Measurements from ENCODE around the gene R3HDM4. TPM values are rescaled to one million over a fixed set of nuclear protein-coding genes. Genes with fewer than 3 reads are reported as not detected.

R3HDM4 gene
- total and polyA plus RNA-seq, 9 of the 15 experiments (the other 6 are each of a cell fraction or from before 2014, with no cell fraction given): 3.2 to 154 (median 59.0) TPM

DNA sequence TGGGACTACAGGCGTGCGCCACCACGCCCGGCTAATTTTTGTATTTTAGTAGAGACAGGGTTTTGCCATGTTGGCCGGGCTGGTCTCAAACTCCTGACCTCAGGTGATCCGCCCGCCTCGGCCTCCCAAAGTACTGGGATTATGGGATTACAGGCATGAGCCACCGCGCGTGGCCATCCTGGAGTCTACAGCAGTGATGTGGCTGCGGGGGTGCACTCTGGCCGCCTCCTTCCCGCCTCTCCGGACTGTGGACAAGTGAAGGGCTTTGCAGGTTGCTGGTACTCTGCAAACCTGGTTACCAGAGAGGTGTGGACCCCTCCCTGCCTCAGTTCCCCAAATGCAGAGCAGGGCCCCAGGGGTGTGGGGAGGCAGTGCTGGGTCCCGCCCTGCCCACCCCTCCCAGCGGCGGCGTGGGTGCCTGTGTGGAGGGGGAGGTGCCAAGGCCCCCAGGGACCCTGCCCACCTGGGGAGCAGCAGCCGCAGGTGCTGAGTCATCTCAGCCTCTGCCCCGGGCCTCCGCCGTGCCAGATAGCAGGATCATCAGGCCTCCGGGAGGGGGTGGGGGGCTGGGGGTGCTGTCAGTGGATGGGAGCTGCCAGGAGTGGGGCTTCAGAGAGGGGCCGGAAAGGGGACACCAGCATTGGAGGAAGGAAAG lies 36.0 kb upstream of the R3HDM4 start:
- no peak overlapping the region for H3K27ac ChIP-seq (ENCODE audit: extremely low read depth, low read depth, low read length)
- BruUV-seq (replicated peaks): no TSS peak
- WGBS (ENCODE audit: insufficient coverage, low coverage, missing lambda C conversion rate): 68% methylated on average over 24 of the region's 25 CpGs
- no peaks in the 10 kb centered on the region for H3K27me3 ChIP-seq (ENCODE audit: control insufficient read depth in 2 of 2, insufficient read depth in 2 of 2, low read length in 2 of 2)
- CTCF ChIA-PET (ENCODE audit: low intra/inter-chr PET ratio): no interaction called here
- H3K9me3 ChIP-seq (replicated peaks; ENCODE audit: control insufficient read depth, insufficient read depth, low read depth, low read length): no peaks in the 10 kb centered on the region
- peaks cover 32 to 83% of the 10 kb centered on the region in 2 experiments for H3K4me1 ChIP-seq (replicated peaks in 1 of 2; ENCODE audit: control insufficient read depth in 2 of 2, insufficient read depth in 2 of 2, low read length in 2 of 2)
- H3K9ac ChIP-seq (ENCODE audit: insufficient read depth in 1 of 2, low read depth in 2 of 2, low read length in 2 of 2): no peak overlapping the region
- no peak overlapping the region for H2AFZ ChIP-seq (ENCODE audit: low read depth, low read length)
- in situ Hi-C loops (cut with MboI) (no loop called here), intact Hi-C loops (cut with micrococcal nuclease) (no loop called here)
- H3K4me2 ChIP-seq (ENCODE audit: insufficient read depth, low read length): no peak overlapping the region
- FAIRE-seq (no peak), ATAC-seq (no peak), DNase-seq (ENCODE audit: extremely low read depth in 1 of 4, low spot score in 3 of 4) (peak in 3 of 4 experiments; percentile 45 to 62 (median 53))
- no peak overlapping the region for H3K4me3 ChIP-seq
- H3K36me3 ChIP-seq (ENCODE audit: control insufficient read depth, insufficient read depth, low read length): peaks cover 29% of the 10 kb centered on the region; the same call in 1 of the 3 replicates
- peaks cover 83% of the 10 kb centered on the region for H3K79me2 ChIP-seq (ENCODE audit: control insufficient read depth, insufficient read depth, low read length)
- POLR2A ChIA-PET: interaction anchor here (0.6 to 1.6 kb wide), 2 partner anchors 13 to 16 kb away, joined by 5 read pairs; no protein-coding TSS in a partner anchor
- peaks cover 18% of the 10 kb centered on the region for H4K20me1 ChIP-seq (replicated peaks; ENCODE audit: control insufficient read depth, insufficient read depth, low read length)
- H3K9me1 ChIP-seq (ENCODE audit: control insufficient read depth, insufficient read depth, low read length): peaks cover 1% of the 10 kb centered on the region
- TF ChIP-seq ZNF316 (IDR thresholded peaks at IDR 0.05) (peak; percentile 41; the same call in 1 of the 2 replicates), PRMT5 (CRISPR knock-in tag; IDR thresholded peaks at IDR 0.05) (no peak), SIRT6 (IDR thresholded peaks at IDR 0.05; ENCODE audit: low read depth, low read length) (no peak), MAFG (tag; conservative IDR thresholded peaks at IDR 0.05) (peak; percentile 46; the same call in 1 of the 2 replicates), MAZ (CRISPR knock-in tag; conservative IDR thresholded peaks at IDR 0.05 in 1 of 2, IDR thresholded peaks at IDR 0.05 in 1 of 2) (no peak), NRF1 (conservative IDR thresholded peaks at IDR 0.05 in 1 of 2, IDR thresholded peaks at IDR 0.05 in 1 of 2) (no peak), ZBTB7A (IDR thresholded peaks at IDR 0.05; ENCODE audit: borderline replicate concordance, control insufficient read depth, low read depth, low read length) (peak; percentile 67; the same call in 1 of the 2 replicates), ARHGAP35 (IDR thresholded peaks at IDR 0.05; ENCODE audit: partially characterized antibody) (no peak), DDX20 (tag; IDR thresholded peaks at IDR 0.05; ENCODE audit: low read depth) (no peak), ILK (tag; IDR thresholded peaks at IDR 0.05; ENCODE audit: borderline replicate concordance, low read depth) (no peak), ZNF140 (CRISPR knock-in tag; IDR thresholded peaks at IDR 0.05) (no peak), NFATC3 (IDR thresholded peaks at IDR 0.05) (no peak)
- TF ChIP-seq, protein P1, sequence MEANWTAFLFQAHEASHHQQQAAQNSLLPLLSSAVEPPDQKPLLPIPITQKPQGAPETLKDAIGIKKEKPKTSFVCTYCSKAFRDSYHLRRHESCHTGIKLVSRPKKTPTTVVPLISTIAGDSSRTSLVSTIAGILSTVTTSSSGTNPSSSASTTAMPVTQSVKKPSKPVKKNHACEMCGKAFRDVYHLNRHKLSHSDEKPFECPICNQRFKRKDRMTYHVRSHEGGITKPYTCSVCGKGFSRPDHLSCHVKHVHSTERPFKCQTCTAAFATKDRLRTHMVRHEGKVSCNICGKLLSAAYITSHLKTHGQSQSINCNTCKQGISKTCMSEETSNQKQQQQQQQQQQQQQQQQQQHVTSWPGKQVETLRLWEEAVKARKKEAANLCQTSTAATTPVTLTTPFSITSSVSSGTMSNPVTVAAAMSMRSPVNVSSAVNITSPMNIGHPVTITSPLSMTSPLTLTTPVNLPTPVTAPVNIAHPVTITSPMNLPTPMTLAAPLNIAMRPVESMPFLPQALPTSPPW (CRISPR knock-in tag; IDR thresholded peaks at IDR 0.05): peak; percentile 33; the same call in 1 of the 2 replicates
- TF ChIP-seq, protein P2, sequence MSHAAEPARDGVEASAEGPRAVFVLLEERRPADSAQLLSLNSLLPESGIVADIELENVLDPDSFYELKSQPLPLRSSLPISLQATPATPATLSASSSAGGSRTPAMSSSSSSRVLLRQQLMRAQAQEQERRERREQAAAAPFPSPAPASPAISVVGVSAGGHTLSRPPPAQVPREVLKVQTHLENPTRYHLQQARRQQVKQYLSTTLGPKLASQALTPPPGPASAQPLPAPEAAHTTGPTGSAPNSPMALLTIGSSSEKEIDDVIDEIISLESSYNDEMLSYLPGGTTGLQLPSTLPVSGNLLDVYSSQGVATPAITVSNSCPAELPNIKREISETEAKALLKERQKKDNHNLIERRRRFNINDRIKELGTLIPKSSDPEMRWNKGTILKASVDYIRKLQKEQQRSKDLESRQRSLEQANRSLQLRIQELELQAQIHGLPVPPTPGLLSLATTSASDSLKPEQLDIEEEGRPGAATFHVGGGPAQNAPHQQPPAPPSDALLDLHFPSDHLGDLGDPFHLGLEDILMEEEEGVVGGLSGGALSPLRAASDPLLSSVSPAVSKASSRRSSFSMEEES (CRISPR knock-in tag; IDR thresholded peaks at IDR 0.05): no peak
- TF ChIP-seq, protein P3, sequence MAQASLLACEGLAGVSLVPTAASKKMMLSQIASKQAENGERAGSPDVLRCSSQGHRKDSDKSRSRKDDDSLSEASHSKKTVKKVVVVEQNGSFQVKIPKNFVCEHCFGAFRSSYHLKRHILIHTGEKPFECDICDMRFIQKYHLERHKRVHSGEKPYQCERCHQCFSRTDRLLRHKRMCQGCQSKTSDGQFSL (CRISPR knock-in tag; IDR thresholded peaks at IDR 0.05): 0 out of 2 replicates have a peak, but pooled peaks have one; percentile 40
- TF ChIP-seq, protein P3 (tag; IDR thresholded peaks at IDR 0.05): no peak
- TF ChIP-seq, protein P4, sequence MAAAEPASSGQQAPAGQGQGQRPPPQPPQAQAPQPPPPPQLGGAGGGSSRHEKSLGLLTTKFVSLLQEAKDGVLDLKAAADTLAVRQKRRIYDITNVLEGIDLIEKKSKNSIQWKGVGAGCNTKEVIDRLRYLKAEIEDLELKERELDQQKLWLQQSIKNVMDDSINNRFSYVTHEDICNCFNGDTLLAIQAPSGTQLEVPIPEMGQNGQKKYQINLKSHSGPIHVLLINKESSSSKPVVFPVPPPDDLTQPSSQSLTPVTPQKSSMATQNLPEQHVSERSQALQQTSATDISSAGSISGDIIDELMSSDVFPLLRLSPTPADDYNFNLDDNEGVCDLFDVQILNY (CRISPR knock-in tag; IDR thresholded peaks at IDR 0.05): no peak

Data from K562 (cell line).